Vein endothelial cell (primary cell): ENCODE data around the gene ALKBH6. TPM values are rescaled to one million over a fixed set of nuclear protein-coding genes. Genes with fewer than 3 reads are reported as not detected.

Experiments used
- total RNA-seq: library from RNA; depleted of rRNA; stranded (reverse); fragments of >200 nt; gene quantifications from 2 replicates; pipeline ENCODE4 v1.2.3, GENCODE V29; 2012

The ALKBH6 gene
- total RNA-seq, result 11.3 and 14.0 TPM in 2 replicates

GRCh38 chr19:36014012-36014924 lies at the start of gene ALKBH6:
ALKBH6 (minus strand) TSS chr19:36014213; CDS start chr19:36013397, 816 bp downstream.

GRCh38 chr19:36054733-36055686 lies 41.0 kb upstream of the ALKBH6 start, which contains the start of gene WDR62:
WDR62 (plus strand) TSS chr19:36054897; CDS start chr19:36054972, 75 bp downstream.

GRCh38 chr19:36054119-36054732 lies 40.2 kb upstream of the ALKBH6 start, which contains the start of gene THAP8:
THAP8 (minus strand) TSS chr19:36054285; CDS start chr19:36054217, 68 bp downstream.

GRCh38 chr19:36032251-36033104 lies 18.5 kb upstream of the ALKBH6 start, which contains the start of gene CLIP3:
CLIP3 (minus strand) TSS chr19:36032873; CDS start chr19:36032357, 516 bp downstream.

GRCh38 chr19:36008336-36008978 lies 5.6 kb downstream of the ALKBH6 start, which contains the start of gene SYNE4:
SYNE4 (minus strand) TSS chr19:36008813; CDS start chr19:36008681, 132 bp downstream.

GRCh38 chr19:35995048-35995993 lies 18.7 kb downstream of the ALKBH6 start, which contains the start of gene SDHAF1:
SDHAF1 (plus strand) TSS chr19:35995188; CDS start chr19:35995275, 87 bp downstream.

Other genes with a start within 250 kb of the ALKBH6 start
- gene ARHGAP33, start 238.6 kb downstream of the ALKBH6 start, total RNA-seq, result 3.3 and 3.7 TPM in 2 replicates
- gene PRODH2, start 201.4 kb downstream of the ALKBH6 start, total RNA-seq, result not detected in 2 replicates
- gene NPHS1, start 161.7 kb downstream of the ALKBH6 start, total RNA-seq, result not detected in 2 replicates
- not detected in 2 replicates for gene KIRREL2, start 157.3 kb downstream of the ALKBH6 start, total RNA-seq
- 4.2 and 4.6 TPM in 2 replicates for gene APLP1, start 145.6 kb downstream of the ALKBH6 start, total RNA-seq
- 2.9 and 5.5 TPM in 2 replicates for gene NFKBID, start 113.7 kb downstream of the ALKBH6 start, total RNA-seq
- not detected in 2 replicates for gene HCST, start 111.7 kb downstream of the ALKBH6 start, total RNA-seq
- not detected in 2 replicates for gene TYROBP, start 105.9 kb downstream of the ALKBH6 start, total RNA-seq
- 9.6 and 11.1 TPM in 2 replicates for gene LRFN3, start 77.8 kb downstream of the ALKBH6 start, total RNA-seq
- gene SDHAF1, start 19.0 kb downstream of the ALKBH6 start, total RNA-seq, result 12.7 and 13.4 TPM in 2 replicates
- 0.19 TPM in 1 of 2 replicates, not detected in the other for gene SYNE4, start 5.4 kb downstream of the ALKBH6 start, total RNA-seq
- 4.0 and 5.6 TPM in 2 replicates for gene CLIP3, start 18.7 kb upstream of the ALKBH6 start, total RNA-seq
- gene THAP8, start 40.1 kb upstream of the ALKBH6 start, total RNA-seq, result 1.3 and 1.6 TPM in 2 replicates
- 5.2 and 6.5 TPM in 2 replicates for gene WDR62, start 40.7 kb upstream of the ALKBH6 start, total RNA-seq
- not detected in 2 replicates for gene OVOL3, start 96.9 kb upstream of the ALKBH6 start, total RNA-seq
- 26.5 and 37.2 TPM in 2 replicates for gene POLR2I, start 100.7 kb upstream of the ALKBH6 start, total RNA-seq
- 136 and 145 TPM in 2 replicates for gene TBCB, start 101.3 kb upstream of the ALKBH6 start, total RNA-seq
- 405 and 525 TPM in 2 replicates for gene CAPNS1, start 125.9 kb upstream of the ALKBH6 start, total RNA-seq
- gene COX7A1, start 138.2 kb upstream of the ALKBH6 start, total RNA-seq, result 5.9 and 9.5 TPM in 2 replicates
- gene ZNF565, start 200.5 kb upstream of the ALKBH6 start, total RNA-seq, result 3.9 and 4.7 TPM in 2 replicates
- gene ZNF146, start 200.9 kb upstream of the ALKBH6 start, total RNA-seq, result 107 and 136 TPM in 2 replicates